GM18502 (cell line): ENCODE data around the gene OR13F1.
"Not testable (repeated sequence)": the region's sequence is repeated elsewhere in the genome, so short reads cannot be mapped to it uniquely, and the experiment has no call there.

Experiments used
- ATAC-seq: cut with Tn5 transposase; IDR thresholded peaks from one replicate; pipeline ENCODE4 v1.9.1; 2021; ENCODE audit warnings: mild to moderate bottlenecking; ENCODE audit not compliant: unreplicated experiment, poor library complexity

Gene OR13F1, protein sequence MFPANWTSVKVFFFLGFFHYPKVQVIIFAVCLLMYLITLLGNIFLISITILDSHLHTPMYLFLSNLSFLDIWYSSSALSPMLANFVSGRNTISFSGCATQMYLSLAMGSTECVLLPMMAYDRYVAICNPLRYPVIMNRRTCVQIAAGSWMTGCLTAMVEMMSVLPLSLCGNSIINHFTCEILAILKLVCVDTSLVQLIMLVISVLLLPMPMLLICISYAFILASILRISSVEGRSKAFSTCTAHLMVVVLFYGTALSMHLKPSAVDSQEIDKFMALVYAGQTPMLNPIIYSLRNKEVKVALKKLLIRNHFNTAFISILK

GRCh38 chr9:104503963-104504362 is at the start of gene OR13F1:
Gene OR13F1, plus strand, starts transcription at chr9:104504263. Its CDS starts 0 bp downstream, at chr9:104504263.
- ATAC-seq = no peak

GRCh38 chr9:104456831-104457230 is 47.2 kb upstream of the OR13F1 start:
- ATAC-seq = no peak

DNA sequence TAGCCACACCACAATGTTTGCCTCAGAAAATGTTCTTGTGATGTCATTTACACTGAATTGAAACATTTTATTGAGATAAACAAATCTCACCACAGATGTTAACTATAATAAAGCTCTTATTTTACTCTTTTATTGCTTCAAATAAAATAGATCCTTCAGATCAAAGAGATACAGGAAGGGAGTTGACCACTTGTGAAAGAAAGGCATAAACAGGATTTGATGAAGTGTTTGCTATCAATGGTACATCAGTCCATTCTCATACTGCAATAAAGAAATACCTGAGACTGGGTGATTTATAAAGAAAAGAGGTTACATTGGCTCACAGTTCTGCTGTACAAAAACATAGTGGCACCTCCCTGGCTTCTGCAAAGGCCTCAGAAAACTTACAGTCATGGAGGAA is 40.2 kb upstream of the OR13F1 start:
- ATAC-seq = no peak

DNA sequence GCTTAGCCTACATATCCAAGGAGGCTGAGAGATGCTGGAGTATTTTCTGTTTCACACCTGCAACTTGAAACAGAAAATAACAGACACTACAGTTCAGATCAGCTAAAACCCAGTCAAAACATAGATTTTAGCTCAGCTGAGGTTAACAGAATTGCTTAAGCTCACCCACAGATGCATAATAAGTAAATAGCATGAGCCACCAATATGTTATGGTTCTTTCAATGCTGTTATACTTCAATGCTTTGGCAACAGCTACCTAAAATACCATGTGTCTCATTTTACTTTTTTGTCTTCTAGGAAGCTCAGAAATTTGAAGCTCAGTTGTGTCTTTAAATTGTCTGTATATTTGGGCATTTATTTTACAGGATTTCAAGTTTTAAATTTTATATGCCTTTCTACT is 35.8 kb upstream of the OR13F1 start:
- no peak for ATAC-seq

DNA sequence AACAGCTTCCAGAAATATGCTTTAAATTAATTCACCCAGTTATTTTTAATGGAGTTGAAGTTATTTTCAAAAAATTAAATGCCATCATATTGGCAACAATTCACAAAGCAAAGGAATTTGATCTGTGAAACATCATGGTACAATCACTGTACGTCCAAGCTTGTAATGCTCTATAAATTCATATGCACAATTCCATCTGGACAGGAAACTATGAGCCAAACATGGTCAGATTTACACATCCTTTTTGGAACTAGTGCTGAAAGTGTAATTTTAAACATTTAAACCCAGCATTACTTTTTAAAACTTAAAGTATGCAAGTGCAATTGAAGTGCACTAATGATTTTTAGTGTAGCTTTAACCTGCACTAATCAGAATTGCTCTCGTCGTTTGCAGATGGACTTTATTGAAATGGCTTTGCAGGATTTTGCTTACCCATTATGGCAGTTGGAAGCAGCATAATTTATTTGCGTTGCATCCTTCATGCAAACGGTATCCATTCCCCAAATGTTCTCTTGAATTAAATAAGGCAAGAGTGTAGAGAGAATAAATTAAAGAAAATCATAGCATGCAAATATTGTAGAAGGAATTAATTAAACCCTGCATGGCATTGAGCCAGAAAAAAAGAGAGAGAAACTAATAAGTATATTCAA is 21.0 kb upstream of the OR13F1 start:
- no peak for ATAC-seq

GRCh38 chr9:104485014-104485413 is 19.0 kb upstream of the OR13F1 start:
- ATAC-seq = no peak

- no peak for ATAC-seq
Observed at GRCh38 chr9:104494808-104495207, 9.3 kb upstream of the OR13F1 start.

DNA sequence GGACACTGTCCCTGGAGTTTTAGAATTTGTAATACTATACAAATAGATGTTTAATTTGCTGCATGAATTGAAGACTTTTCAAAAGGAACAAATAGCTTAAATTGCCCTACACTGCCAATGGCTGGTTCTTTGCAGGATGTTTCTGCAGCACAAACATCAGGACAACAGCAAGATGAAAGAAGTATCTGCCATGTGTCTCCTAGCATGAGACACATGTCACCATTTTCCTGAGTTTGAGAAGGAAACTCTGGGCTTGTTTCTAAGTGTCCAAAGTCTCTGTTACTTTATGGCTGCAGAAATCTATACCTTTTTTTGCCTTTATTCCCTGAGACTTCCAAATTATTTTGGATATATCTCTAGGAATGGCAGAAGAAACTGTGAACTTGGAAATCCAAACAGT is 623 bp upstream of the OR13F1 start:
- ATAC-seq = no peak

DNA sequence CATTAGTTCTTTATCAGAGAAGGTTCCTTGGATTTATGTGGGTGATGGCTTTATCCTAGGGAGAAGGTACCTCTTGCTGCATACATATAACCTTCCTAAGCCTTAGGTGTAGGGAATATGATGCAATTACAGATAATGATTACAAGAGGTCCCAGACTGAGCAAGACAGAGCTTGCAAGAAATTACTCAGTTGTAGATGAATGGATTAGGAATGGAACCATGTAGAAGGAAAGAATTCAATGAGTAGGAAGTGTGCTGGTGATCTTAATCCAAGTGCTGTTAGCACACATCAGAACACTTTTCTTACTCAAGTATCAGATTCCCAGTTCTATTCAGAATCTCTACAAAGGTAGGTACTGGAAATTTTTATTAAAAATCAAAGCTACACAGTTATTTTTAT is 2.5 kb downstream of the OR13F1 start:
- ATAC-seq = no peak

GRCh38 chr9:104514901-104515300 is 10.8 kb downstream of the OR13F1 start:
- no peak for ATAC-seq

DNA sequence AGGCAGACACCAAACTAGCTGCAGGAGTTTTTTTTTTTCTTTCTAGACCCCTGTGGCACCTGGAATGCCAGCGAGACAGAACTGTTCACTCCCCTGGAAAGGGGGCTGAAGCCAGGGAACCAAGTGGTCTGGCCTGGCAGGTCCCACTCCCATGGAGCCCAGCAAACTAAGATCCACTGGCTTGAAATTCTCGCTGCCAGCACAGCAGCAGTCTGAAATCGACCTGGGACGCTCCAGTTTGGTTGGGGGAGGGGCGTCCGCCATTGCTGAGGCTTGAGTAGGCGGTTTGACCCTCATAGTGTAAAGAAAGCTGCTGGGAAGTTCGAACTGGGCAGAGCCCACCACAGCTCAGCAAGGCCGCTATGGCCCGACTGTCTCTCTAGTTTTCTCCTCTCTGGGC is 16.2 kb downstream of the OR13F1 start:
- ATAC-seq = not testable (repeated sequence)

GRCh38 chr9:104527109-104527508 is 23.0 kb downstream of the OR13F1 start, which contains the start of gene OR13C4:
Gene OR13C4, minus strand, starts transcription at chr9:104527209. Its CDS starts 0 bp downstream, at chr9:104527209.
- no peak for ATAC-seq

- no peak for ATAC-seq
Observed at GRCh38 chr9:104536756-104537155, 32.7 kb downstream of the OR13F1 start, which contains the start of gene OR13C3. Gene OR13C3, minus strand, starts transcription at chr9:104536856. Its CDS starts 133 bp downstream, at chr9:104536723.

DNA sequence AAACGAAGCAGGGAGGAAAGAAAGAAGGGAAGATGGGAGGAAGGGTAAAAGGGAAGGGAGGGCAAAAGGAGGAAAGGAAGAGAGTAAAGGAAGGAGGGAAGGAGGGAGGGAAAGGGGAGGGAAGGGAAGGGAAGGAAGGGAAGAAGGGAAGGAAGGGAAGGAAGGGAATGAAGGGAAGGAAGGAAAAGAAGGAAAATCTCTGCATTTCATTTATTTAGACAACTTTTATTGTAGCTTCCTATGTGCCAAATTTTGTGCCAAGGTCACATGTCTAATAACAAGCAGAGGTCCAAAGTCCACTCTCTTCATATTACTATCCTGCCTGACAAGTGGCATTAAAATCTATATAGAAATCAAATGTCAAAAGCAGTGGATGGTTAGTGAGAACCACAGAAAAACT is 35.2 kb downstream of the OR13F1 start:
- no peak for ATAC-seq

DNA sequence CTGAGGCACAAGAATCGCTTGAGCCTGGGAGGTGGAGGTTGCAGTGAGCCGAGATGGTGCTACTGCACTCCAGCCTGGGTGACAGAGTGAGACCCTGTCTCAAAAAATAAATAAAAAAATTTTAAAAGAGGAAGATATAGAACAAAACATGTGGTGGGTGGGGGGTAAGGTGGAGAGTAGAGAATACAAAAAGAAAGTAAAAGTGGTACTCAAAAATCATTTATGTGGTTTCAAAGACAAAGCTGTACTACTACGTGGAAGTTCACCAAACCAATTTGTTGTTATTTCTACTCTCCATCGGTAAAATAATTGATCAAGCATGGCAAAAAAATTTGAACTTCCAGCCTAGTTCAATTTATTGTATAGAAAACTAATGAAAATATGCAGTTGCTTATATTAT is 40.6 kb downstream of the OR13F1 start:
- no peak for ATAC-seq

DNA sequence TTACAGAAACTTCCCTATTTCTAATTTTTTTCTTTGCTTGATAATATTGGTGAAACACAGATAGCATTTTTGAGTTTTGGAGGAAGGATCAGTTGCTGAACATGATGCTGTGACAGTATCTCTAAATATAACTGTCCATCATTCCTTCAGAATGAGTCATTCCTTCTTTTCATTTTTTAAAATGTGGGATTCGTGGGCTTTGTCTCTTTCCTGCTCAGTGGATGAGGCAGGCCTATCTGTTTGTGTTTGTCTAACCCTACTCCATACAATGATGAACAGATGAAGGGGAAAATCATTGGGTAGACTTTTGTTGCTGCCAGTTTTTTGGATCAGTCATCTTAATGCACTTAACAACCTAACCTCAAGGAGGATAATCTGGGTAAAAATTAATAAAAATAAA is 49.2 kb downstream of the OR13F1 start:
- ATAC-seq = no peak
